CD4-positive, alpha-beta memory T cell (primary cell): ENCODE results near the gene PAQR5. TPM values are rescaled to one million over a fixed set of nuclear protein-coding genes. Genes with fewer than 3 reads are reported as not detected.
"Not testable (repeated sequence)": the region's sequence is repeated elsewhere in the genome, so short reads cannot be mapped to it uniquely, and the experiment has no call there.

Experiments used
- CTCF ChIA-PET: fragments of 350-600 bp; sonication (Branson Sonifier 250); formaldehyde crosslinking; loops from one replicate; lab custom pipeline; 2021; ENCODE audit warnings: inconsistent platforms; ENCODE audit not compliant: partially characterized antibody; lab: Charles Lee
- POLR2A ChIA-PET: fragments of 350-600 bp; sonication (Branson Sonifier 250); formaldehyde crosslinking; loops from one replicate; lab custom pipeline; 2021; ENCODE audit not compliant: partially characterized antibody; lab: Charles Lee
- DNase-seq, 5 donors: peaks; one replicate each; pipeline versions ENCODE4 v3.0.0 to v3.0.0-alpha.2; 2020 to 2022; ENCODE audit warnings: mixed read lengths in 1 of 5
- H3K27ac ChIP-seq: one replicate; pipeline ENCODE4 v1.7.0; 2013; ENCODE audit warnings: low read depth, low read length
- H3K27me3 ChIP-seq: 2 replicates; pipeline ENCODE4 v1.7.0; 2013; ENCODE audit warnings: mild to moderate bottlenecking, low read length, moderate library complexity; ENCODE audit not compliant: insufficient read depth
- H3K36me3 ChIP-seq: 2 replicates; pipeline ENCODE4 v1.7.0; 2013; ENCODE audit warnings: mild to moderate bottlenecking, low read length, moderate library complexity; ENCODE audit not compliant: insufficient read depth
- H3K4me1 ChIP-seq: 2 replicates; pipeline ENCODE4 v1.7.0; 2013; ENCODE audit warnings: mild to moderate bottlenecking, low read length, moderate library complexity; ENCODE audit not compliant: insufficient read depth
- H3K4me3 ChIP-seq, 2 donors: one replicate each; pipeline ENCODE4 v1.7.0; 2013; ENCODE audit warnings: low read length in 2 of 2, mild to moderate bottlenecking in 1 of 2
- H3K9me3 ChIP-seq, 2 donors: one replicate each; pipeline ENCODE4 v1.7.0; 2013; ENCODE audit warnings: low read length in 2 of 2, control low read depth in 1 of 2; ENCODE audit not compliant: control insufficient read depth in 1 of 2
- H3K27ac Mint-ChIP-seq, 7 donors: one replicate each; pipeline ENCODE4 v1.8.0; 2020 to 2021; ENCODE audit warnings: mixed read lengths in 7 of 7, mild to moderate bottlenecking in 6 of 7, inconsistent platforms in 3 of 7, moderate library complexity in 3 of 7
- H3K27me3 Mint-ChIP-seq, 2 donors: one replicate each; pipeline ENCODE4 v1.8.0; 2020 to 2021; ENCODE audit warnings: mixed read lengths in 2 of 2
- H3K36me3 Mint-ChIP-seq, 2 donors: one replicate each; pipeline ENCODE4 v1.8.0; 2020 to 2021; ENCODE audit warnings: mixed read lengths in 2 of 2, inconsistent platforms in 1 of 2, mild to moderate bottlenecking in 1 of 2
- H3K4me1 Mint-ChIP-seq, 4 donors: one replicate each; pipeline ENCODE4 v1.8.0; 2020 to 2021; ENCODE audit warnings: mixed read lengths in 4 of 4, mild to moderate bottlenecking in 1 of 4
- H3K4me3 Mint-ChIP-seq, 8 donors: one replicate each; pipeline ENCODE4 v1.8.0; 2020 to 2021; ENCODE audit warnings: mixed read lengths in 8 of 8, mild to moderate bottlenecking in 7 of 8, moderate library complexity in 6 of 8, inconsistent platforms in 3 of 8
- H3K9me3 Mint-ChIP-seq, 8 donors: one replicate each; pipeline ENCODE4 v1.8.0; 2020 to 2021; ENCODE audit warnings: mixed read lengths in 8 of 8, mild to moderate bottlenecking in 5 of 8, inconsistent platforms in 3 of 8, moderate library complexity in 1 of 8
- intact Hi-C: fragments of 100-400 bp; cut with micrococcal nuclease; formaldehyde crosslinking; loops from one replicate; pipeline ENCODE4 v1.15.1; 2023
- polyA plus RNA-seq, 2 donors: library from polyadenylated mRNA; unstranded; fragments of 300-500 nt; fragmentation: Illumina TruSeq; gene quantifications; one replicate each; pipeline ENCODE4 v1.2.3, GENCODE V29; 2021
- total RNA-seq, 2 experiments: library from RNA; stranded (reverse); gene quantifications; one replicate each; pipeline ENCODE4 v1.2.3, GENCODE V29; 2021

Gene PAQR5
- total and polyA plus RNA-seq, 4 experiments from 2014 or later = 0.20 TPM; not detected in 3

DNA sequence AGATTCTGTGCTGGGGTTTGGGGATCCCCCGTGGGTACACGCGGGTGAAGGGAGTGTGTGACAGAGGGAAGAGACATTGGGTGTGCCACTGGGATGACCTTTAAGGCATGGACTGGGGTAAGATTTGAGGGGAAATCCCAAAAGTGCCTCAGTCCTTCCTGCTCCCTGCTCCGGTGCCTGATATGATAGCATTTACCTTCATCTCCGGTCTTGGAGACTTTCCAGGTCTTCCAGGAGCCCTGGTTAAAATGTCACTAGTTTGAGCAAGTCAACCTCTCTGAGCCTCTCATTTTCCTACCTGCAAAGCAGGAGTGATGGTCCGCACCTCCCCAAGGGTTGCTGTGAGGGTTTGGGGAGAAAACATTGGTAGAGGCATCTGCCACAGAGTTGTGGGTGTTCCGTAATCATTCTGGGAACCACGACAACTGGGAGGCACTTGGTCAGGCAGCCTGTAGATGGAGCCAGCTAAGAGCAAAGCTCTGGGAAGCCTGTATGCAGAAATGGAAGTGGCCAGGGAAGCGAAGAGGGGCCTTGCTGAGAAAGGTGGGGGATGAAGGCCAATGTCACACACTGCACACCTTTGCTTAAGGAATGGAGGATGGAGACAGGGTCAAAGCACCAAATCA lies 81.5 kb downstream of the PAQR5 start:
- intact Hi-C loops = no loop called here
- H3K27ac Mint-ChIP-seq = no peak overlapping the region
- ChIA-PET CTCF (no interaction called here), POLR2A (no interaction called here)
- H3K36me3 ChIP-seq = no peaks in the 10 kb centered on the region
- H3K4me3 ChIP-seq = no peak overlapping the region
- H3K4me1 ChIP-seq = no peaks in the 10 kb centered on the region
- no peaks in the 10 kb centered on the region for H3K27me3 ChIP-seq
- H3K9me3 Mint-ChIP-seq = no peaks in the 10 kb centered on the region
- DNase-seq = no peak
- H3K9me3 ChIP-seq = no peaks in the 10 kb centered on the region
- H3K4me3 Mint-ChIP-seq = no peak overlapping the region
- H3K27ac ChIP-seq = no peak overlapping the region
- H3K36me3 Mint-ChIP-seq = no peaks in the 10 kb centered on the region
- H3K27me3 Mint-ChIP-seq = peaks cover 3 to 12% of the 10 kb centered on the region in 2 donors
- no peaks in the 10 kb centered on the region for H3K4me1 Mint-ChIP-seq

DNA sequence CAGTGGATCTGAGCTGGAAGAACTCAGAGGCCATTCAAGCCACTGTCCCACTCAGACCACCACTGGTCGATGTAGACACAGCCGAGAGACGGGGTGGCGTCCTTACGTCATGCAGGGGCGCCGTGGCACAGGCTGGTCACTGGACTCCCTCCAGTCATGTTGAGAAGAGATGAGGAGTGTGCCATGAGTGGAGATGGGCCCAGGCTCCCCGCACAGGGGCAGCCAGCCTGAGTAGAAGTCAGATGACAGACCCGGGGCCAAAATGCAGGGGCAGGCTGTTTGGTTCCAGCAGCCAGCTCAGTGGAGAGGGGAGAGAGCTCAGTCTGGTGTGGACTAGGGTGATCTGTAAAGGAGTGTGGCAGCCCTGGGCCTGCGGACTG lies 82.0 kb downstream of the PAQR5 start:
- Histone ChIP-seq H3K4me1 (no peaks in the 10 kb centered on the region), H3K9me3 (no peaks in the 10 kb centered on the region), H3K27ac (no peak overlapping the region), H3K4me3 (no peak overlapping the region), H3K27me3 (no peaks in the 10 kb centered on the region), H3K36me3 (no peaks in the 10 kb centered on the region)
- CTCF ChIA-PET = no interaction called here
- intact Hi-C loops = no loop called here
- no peak for DNase-seq
- Mint-ChIP-seq H3K36me3 (no peaks in the 10 kb centered on the region), H3K4me3 (no peak overlapping the region), H3K4me1 (no peaks in the 10 kb centered on the region), H3K9me3 (no peaks in the 10 kb centered on the region), H3K27ac (peak overlapping the region in 1 of 7 donors; percentile 4), H3K27me3 (peaks cover 3 to 12% of the 10 kb centered on the region in 2 donors)
- POLR2A ChIA-PET = no interaction called here

DNA sequence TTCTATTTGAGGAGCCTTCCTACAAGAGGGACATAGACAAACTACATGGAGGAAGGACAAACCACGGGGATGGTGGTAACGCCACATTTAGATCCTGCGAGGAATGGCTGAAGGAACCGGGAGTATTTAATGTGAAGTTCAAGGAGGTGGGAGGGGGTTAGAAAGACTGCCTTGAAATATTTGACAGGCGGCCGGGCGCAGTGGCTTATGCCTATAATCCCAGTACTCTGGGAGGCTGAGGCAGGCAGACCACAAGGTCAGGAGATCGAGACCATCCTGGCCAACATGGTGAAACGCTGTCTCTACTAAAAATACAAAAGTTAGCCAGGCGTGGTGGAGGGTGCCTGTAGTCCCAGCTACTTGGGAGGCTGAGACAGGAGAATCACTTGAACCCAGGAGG lies 83.5 kb downstream of the PAQR5 start:
- H3K27me3 Mint-ChIP-seq = not testable (repeated sequence)

DNA sequence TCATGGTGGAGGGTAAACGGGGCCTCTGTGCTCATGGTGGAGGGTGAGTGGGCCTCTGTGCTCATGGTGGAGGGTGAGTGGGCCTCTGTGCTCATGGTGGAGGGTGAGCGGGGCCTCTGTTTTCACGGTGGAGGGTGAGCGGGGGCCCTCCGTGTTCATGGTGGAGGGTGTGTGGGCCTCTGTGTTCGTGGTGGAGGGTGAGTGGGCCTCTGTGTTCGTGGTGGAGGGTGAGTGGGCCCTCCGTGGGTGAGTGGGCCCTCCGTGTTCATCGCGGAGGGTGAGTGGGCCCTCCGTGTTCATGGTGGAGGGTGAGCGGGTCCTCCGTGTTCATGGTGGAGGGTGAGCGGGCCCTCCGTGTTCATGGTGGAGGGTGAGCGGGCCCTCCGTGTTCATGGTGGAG lies 85.4 kb downstream of the PAQR5 start:
- intact Hi-C loops, DNase-seq, POLR2A ChIA-PET, H3K36me3 ChIP-seq, H3K4me3 ChIP-seq, H3K4me1 ChIP-seq, H3K9me3 ChIP-seq, H3K4me1 Mint-ChIP-seq, H3K27me3 Mint-ChIP-seq, H3K27ac Mint-ChIP-seq, H3K4me3 Mint-ChIP-seq, H3K27me3 ChIP-seq, H3K36me3 Mint-ChIP-seq, H3K27ac ChIP-seq, H3K9me3 Mint-ChIP-seq: not testable (repeated sequence)
- CTCF ChIA-PET = interaction anchor here (1.2 to 1.5 kb wide), 2 partner anchors 10 to 325 kb away, joined by 3 to 4 read pairs; no protein-coding TSS in a partner anchor

More for the DNA sequence above, 83.5 kb downstream of the PAQR5 start:
- intact Hi-C loops, H3K9me3 Mint-ChIP-seq, H3K27ac Mint-ChIP-seq, H3K4me1 Mint-ChIP-seq, H3K36me3 ChIP-seq, POLR2A ChIA-PET, H3K4me1 ChIP-seq, H3K27ac ChIP-seq, H3K36me3 Mint-ChIP-seq, H3K9me3 ChIP-seq, H3K4me3 Mint-ChIP-seq, H3K4me3 ChIP-seq, DNase-seq, H3K27me3 ChIP-seq: not testable (repeated sequence)
- CTCF ChIA-PET = interaction anchor here (1.0 kb wide), 1 partner anchor 13 kb away, joined by 5 read pairs; no protein-coding TSS in a partner anchor

DNA sequence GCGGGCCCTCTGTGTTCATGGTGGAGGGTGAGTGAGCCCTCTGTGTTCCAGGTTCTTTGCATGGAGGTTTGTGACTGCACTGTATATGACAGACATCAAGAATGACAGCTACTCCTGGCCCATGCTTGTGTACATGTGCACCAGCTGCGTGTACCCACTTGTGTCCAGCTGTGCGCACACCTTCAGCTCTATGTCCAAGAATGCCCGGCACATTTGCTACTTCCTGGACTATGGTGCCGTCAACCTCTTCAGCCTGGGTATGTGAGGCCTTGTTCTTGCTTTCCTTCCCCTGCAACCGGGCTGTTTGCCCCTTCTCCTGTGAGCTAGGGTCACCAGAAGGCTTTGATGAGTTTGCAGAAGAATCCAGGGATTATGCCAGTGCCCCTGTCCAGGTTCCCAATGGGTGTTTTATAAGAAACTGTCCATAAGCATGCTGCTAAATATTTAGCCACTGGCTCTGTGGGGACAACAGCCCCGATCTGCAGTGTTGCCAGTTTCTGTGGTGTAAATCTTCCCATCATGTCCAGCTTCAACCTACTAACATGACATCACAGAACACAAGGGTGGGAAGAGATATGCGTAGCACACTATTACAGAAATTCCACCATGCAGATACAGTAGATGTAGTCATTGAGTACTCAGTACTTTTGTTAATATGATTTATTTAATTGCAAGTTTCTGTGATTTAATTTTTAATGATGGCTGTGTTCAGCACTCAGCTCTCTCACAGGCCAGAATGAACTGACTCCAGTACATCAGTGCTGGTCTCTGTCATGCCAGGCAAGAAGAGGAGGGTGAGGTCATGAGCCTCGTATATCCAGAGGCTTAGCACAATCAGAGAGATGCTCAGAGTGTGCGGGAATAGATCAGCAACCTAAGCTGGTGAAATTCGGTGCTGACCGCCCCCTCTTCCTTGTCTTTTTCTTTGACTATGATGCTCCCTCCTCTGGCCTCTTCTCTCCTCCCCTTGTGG lies 86.2 kb downstream of the PAQR5 start:
- Mint-ChIP-seq H3K9me3 (no peaks in the 10 kb centered on the region), H3K4me3 (no peak overlapping the region), H3K27me3 (peaks cover 0 to 2% of the 10 kb centered on the region in 2 donors), H3K27ac (no peak overlapping the region), H3K36me3 (no peaks in the 10 kb centered on the region), H3K4me1 (no peaks in the 10 kb centered on the region)
- H3K27me3 ChIP-seq = no peaks in the 10 kb centered on the region
- no peaks in the 10 kb centered on the region for H3K36me3 ChIP-seq
- POLR2A ChIA-PET = no interaction called here
- no peak overlapping the region for H3K4me3 ChIP-seq
- CTCF ChIA-PET = interaction anchor here (1.2 to 1.5 kb wide), 2 partner anchors 9 to 326 kb away, joined by 3 to 4 read pairs; no protein-coding TSS in a partner anchor
- DNase-seq = no peak
- H3K9me3 ChIP-seq = no peaks in the 10 kb centered on the region
- no peaks in the 10 kb centered on the region for H3K4me1 ChIP-seq
- H3K27ac ChIP-seq = no peak overlapping the region
- intact Hi-C loops = no loop called here

DNA sequence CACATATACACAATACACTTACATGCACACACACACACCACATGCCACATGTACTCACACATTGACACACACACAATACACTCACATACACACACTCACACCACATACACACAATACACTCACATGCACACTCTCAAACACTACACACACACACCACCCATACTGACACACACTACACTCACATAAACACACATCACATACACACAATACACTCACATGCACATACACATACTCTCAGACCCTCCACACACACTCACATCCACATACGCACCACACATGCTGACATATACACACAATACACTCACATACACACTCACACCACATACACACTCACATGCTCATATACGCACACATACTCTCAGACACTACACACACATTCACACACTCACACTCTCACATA lies 87.1 kb downstream of the PAQR5 start:
- no peaks in the 10 kb centered on the region for H3K4me1 Mint-ChIP-seq
- ChIA-PET POLR2A (no interaction called here), CTCF (interaction anchor here (1.5 kb wide), 1 partner anchor 327 kb away, joined by 4 read pairs; no protein-coding TSS in a partner anchor)
- Histone ChIP-seq H3K4me3 (no peak overlapping the region), H3K27me3 (no peaks in the 10 kb centered on the region), H3K9me3 (no peaks in the 10 kb centered on the region), H3K27ac (no peak overlapping the region), H3K4me1 (no peaks in the 10 kb centered on the region), H3K36me3 (no peaks in the 10 kb centered on the region)
- no peak for DNase-seq
- H3K9me3 Mint-ChIP-seq = no peaks in the 10 kb centered on the region
- no peak overlapping the region for H3K27ac Mint-ChIP-seq
- H3K4me3 Mint-ChIP-seq = no peak overlapping the region
- H3K36me3 Mint-ChIP-seq = no peaks in the 10 kb centered on the region
- intact Hi-C loops = no loop called here
- H3K27me3 Mint-ChIP-seq = peaks cover 0 to 2% of the 10 kb centered on the region in 2 donors

DNA sequence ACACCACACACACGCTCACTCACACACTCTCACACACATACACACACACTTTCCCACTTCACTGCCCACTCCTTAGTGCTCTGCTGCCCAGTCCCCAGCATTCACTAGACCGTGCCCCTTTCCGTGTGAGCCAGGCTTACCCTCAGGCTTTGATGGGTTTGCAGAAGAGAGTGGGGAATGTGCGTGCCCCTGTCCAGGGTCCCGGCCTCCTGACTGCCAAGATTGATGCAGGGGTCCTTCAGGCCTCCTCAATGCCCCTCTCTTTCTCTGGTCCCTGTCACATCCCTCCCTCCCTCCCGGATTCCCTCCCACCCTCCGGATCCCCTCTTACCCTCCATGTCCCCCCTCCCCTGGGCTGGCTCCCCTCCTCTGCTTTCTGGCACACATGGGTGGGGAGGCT lies 87.6 kb downstream of the PAQR5 start:
- Mint-ChIP-seq H3K27me3 (peaks cover 0 to 1% of the 10 kb centered on the region in 2 donors), H3K4me1 (no peaks in the 10 kb centered on the region), H3K27ac (no peak overlapping the region), H3K36me3 (no peaks in the 10 kb centered on the region), H3K4me3 (no peak overlapping the region), H3K9me3 (no peaks in the 10 kb centered on the region)
- intact Hi-C loops = no loop called here
- ChIA-PET CTCF (no interaction called here), POLR2A (no interaction called here)
- H3K27me3 ChIP-seq = no peaks in the 10 kb centered on the region
- H3K9me3 ChIP-seq = no peaks in the 10 kb centered on the region
- H3K4me1 ChIP-seq = no peaks in the 10 kb centered on the region
- H3K27ac ChIP-seq = no peak overlapping the region
- no peaks in the 10 kb centered on the region for H3K36me3 ChIP-seq
- no peak overlapping the region for H3K4me3 ChIP-seq
- DNase-seq = no peak
